GM19240 (cell line): Measurements from ENCODE around the gene ARHGEF10L.

Experiments used
- DNase-seq: peaks from one replicate; pipeline ENCODE4 v3.0.0; 2011; ENCODE audit warnings: low spot score; ENCODE audit not compliant: insufficient read length

The ARHGEF10L gene

GRCh38 chr1:17588048-17588871 lies 48.8 kb downstream of the ARHGEF10L start:
- no peak for DNase-seq

GRCh38 chr1:17591814-17592430 lies 52.4 kb downstream of the ARHGEF10L start:
- DNase-seq = no peak

DNA sequence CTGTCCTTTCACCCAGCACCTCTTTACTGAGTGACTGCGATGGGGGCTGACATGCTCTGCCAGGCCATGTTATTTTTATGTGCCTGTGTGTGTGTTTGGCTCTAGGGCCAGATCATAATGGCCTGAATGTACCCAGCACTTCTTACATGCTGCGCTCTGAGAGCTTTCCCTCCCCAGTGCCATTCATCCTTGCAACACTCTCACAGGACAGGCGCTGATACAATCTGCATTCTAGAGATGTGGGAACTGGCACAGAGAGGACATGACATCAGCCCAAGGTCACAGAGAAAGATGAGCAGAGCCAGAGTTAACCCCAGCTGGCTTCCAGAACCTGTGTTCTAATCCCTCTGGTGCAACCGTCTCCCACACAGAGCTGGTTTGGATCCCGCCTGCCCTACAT lies 54.5 kb downstream of the ARHGEF10L start:
- no peak for DNase-seq

DNA sequence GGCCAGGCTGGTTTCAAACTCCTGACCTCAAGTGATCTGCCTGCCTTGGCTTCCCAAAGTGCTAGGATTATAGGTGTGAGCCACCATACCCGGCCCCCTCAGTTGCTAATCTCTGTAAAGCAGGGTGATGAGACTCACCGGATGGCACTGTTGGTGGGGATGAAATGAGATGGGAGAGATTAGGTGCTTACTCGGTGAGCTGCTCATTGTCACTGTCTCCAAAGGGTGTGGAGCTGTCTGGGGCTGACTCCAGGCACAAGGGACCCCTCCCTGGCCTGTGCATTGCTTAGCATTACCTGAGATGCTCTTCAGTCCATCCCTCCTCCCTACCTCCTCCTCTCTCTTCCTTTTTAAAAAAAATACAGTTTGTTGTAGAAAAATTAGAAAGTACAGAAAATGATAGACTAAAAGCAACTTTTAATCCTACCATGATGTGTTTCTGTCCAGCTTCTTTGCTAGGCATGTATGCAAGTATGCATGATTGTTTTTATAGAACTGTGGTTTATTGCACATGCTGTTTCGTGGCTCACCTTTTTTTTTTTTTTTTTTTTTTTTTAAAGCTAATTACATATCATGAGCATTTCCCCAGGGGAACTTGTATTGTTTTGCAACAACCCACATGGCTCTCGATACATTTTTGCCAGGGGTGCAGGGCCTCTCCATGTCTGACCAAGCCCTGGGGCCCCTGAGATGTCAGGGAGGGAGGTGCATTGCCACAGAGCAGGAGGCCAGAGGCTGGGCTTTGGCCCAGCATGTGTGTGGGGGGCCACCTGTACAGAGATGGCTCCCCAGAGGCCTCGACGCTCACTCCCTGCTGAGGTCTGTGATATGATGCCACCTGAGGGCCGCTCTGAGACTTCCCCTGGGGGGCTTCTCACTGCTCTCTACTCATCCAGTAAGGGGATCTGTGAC lies 55.4 kb downstream of the ARHGEF10L start:
- DNase-seq = no peak

GRCh38 chr1:17595602-17595925 lies 56.1 kb downstream of the ARHGEF10L start:
- DNase-seq = no peak

- no peak for DNase-seq
These were observed 56.7 kb downstream of the ARHGEF10L start for GRCh38 chr1:17596186-17596585.

GRCh38 chr1:17596651-17597509 lies 57.4 kb downstream of the ARHGEF10L start:
- DNase-seq = no peak

DNA sequence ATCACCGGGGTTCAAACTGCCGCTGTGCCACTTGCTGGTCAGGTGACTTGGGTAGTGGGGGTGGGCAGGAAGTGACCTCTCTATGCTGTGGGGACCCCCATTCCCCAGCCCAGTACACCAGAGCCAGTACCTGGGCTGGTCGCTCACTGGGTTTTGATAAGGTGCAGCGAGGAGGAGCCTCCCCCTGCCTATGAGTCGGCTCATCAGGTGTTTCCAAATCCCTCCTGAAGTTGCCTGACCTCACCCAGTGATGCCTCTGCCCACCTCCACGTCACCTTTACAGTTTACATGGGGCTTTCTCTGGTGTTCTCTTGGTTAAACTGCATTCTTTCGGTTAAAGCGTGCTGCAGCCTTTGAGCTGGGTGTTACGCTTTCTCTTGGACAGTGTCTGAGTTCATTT lies 58.2 kb downstream of the ARHGEF10L start:
- no peak for DNase-seq

DNA sequence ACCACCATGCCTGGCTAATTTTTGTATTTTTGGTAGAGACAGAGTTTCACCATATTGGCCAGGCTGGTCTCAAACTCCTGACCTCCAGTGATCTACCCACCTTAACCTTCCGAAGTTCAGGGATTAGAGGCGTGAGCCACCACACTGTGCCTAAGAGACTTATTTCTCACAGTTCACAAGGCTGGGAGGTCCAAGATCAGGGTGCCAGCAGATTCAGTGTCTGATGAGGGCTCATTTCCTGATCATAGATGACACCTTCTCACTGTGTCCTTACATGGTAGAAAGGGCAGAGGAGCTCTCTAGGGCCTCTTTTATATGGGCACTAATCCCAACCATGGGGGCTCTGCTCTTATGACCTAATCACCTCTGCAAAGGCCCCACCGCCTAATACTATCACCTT lies 58.8 kb downstream of the ARHGEF10L start:
- no peak for DNase-seq

DNA sequence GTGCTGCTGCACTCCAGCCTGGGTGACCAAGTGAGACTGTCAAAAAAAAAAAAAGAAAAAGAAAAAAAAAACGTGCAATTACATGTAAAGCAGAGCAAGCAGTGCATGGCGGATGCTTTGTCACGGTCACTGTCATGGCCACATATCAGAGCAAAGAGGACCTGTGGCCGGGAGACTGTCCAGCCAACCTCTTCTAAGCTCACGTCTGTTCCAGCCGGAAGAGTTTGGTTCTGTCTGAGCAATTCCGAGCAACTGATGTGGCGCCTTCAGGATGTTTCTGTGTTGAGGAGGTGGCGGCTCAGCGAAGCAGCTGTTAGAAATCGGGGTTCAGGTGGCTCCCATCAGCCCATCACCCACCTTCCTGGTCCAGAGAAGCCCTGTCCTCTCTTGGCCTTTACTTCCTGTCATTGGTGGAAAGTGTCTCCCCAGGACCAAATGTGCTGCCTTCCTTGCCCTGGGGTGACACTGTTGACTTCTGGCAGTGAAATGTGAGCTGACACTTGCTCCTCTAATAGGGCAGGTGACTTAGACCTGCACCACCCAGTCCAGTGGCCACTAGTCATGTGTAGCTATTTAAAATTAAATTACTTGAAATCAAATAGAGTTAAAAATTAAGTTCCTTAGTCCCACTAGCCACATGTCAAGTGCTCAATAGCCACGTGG lies 59.9 kb downstream of the ARHGEF10L start:
- DNase-seq = no peak

- DNase-seq = no peak
These were observed 60.4 kb downstream of the ARHGEF10L start for GRCh38 chr1:17599954-17600300.

DNA sequence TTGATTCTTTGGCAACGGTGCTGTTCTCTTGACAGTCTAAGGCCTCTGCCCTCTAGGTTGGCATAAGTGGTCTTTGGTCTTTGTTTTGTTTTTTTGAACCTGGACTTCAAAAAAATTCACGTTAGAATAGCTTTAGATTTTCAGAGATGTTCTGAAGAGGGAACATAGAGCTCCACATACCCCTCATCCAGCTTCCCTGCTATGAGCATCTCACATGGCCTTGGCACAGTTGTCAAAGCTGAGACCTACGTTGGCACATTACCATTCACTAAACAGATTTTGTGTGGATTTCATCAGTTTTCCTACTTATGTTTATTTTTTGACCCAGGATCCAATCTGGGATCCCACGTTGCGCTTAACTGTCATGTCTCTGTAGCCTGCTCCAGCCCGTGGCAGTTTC lies 60.8 kb downstream of the ARHGEF10L start:
- no peak for DNase-seq

GRCh38 chr1:17601643-17602382 lies 62.3 kb downstream of the ARHGEF10L start:
- no peak for DNase-seq

GRCh38 chr1:17603091-17603841 lies 63.8 kb downstream of the ARHGEF10L start:
- DNase-seq = no peak

DNA sequence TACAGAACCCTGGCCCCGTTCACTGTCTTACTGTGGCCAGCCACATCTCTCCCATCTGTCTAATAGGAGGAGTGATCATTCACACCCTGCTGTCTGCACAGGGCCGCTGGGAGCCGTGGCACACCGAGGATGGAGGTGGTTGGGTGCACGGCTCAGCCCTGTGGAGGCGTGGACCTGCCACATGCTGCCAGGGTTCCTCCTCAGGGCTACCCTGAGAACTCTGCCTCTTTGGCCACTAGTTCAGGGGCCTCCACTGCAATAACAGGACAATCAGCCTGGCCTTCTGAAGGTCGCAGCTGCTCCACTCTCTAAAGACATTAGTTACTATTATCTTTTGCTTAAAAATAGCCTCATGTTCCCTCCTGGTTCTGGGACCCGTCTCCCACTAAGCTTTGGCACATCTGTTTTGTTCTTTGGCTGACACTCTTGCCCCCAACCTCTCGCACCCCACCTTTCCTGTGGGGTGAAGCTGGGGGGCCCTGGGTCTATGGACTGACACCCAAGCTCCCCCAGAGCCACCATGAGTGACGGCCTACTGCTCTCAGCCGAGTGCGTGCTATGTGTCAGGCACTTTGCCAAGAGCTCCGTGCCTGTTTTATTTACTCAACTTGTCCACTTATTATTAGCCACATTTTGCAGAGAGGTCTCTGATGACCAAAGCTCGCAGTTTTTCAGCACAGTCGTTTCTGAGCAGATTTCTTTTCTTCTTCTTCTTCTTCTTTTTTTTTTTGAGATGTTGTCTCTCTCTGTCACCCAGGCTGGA lies 66.3 kb downstream of the ARHGEF10L start:
- no peak for DNase-seq

- DNase-seq = peak; percentile 52
These were observed 67.4 kb downstream of the ARHGEF10L start for GRCh38 chr1:17606826-17607440.

GRCh38 chr1:17607644-17608581 lies 68.4 kb downstream of the ARHGEF10L start:
- no peak for DNase-seq
